Stimulated activated CD4-positive, alpha-beta T cell treated with anti-CD3 and anti-CD28 coated beads, TNF-alpha, amount 100 ng/mL, for 48 hours (primary cell): ENCODE measurements around the gene COX7A2L.
"Not testable (repeated sequence)": the region's sequence is repeated elsewhere in the genome, so short reads cannot be mapped to it uniquely, and the experiment has no call there.

Source experiments
- DNase-seq, 3 donors: peaks; one replicate each; pipeline ENCODE4 v3.0.0-alpha.2; 2020; ENCODE audit warnings: low read depth in 3 of 3

Gene COX7A2L, protein sequence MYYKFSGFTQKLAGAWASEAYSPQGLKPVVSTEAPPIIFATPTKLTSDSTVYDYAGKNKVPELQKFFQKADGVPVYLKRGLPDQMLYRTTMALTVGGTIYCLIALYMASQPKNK

DNA sequence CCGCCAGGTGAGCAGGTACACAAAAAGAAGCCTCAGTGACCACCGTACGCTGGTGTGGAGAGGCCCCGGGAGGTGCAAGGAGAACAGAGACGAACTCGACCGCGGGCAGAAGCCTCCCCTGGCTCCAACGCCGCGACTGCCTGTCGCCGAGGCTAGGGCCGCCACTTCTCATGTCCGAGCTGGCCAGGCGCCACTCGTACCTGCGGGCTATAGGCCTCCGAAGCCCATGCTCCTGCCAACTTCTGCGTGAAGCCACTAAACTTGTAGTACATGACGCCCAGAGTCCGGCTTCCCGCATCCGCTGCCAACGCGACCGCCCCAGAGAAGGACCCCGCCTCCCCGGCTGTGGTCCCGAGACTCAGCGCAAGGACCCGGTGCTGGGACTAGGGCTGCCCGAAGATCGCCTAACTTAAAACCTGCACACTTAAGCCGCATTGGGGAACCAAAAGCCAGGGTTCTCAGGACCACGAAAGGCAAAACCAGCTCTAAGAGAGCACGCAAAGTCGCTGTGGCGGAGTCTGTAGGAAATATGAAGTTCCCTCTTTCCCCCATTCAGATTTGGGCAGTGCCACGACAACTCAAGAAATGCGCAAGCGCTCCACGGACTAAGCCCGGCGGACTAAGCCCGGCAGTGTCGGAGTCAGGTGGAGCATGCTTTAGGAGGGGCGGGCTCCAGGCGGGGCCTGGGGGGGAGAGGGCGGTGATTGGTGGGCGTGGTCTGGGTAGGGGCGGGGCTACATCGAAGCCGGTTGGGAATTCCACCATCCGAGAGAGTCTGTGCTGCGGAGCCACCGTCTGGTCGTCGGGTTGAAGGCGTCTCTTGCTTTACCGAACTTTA lies at the start of gene COX7A2L:
TSS of gene COX7A2L (minus strand) at position 328 of the 838 bp plus-strand sequence. CDS start at position 272, 56 bp downstream.
- peak; percentile 92 to 95 (median 93) for DNase-seq

DNA sequence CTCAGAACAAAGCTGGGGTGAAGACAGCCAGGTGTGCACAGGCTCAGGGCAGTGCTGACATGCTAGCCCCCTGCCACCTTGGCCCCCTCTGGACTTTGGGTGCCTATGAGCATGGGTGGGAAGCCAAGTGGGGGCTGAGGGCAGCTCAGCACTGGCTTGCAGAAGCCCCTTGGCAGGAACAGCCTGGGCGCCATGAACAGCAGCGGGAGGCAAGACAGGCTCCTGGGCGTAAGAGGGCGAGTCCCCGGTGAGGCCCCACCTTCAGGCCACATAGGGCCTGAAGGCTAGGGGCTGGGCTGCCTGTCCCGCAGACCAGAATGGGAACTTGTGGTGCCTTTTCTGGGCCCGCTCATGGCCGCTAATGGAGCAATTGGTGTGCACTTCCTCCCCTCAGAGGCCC lies 47.0 kb upstream of the COX7A2L start:
- no peak for DNase-seq

DNA sequence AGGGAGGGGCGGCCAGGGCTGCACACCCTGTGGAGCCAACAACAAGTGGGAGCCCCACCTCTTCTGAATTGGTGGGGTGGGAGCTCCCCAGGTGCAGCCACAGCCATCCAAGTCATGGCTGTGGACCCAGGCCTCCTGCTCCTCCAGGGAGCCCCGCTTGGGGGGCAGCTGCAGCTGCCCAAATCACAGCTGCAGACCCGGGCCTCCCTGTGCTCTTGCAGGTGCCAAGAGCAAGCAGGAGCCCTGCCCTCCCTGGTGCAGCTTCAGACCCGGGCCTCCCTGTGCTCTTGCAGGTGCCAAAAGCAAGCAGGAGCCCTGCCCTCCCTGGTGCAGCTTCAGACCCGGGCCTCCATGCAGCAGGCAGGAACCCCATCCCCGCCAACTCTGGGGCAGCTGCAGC lies 46.5 kb upstream of the COX7A2L start:
- DNase-seq, result no peak

DNA sequence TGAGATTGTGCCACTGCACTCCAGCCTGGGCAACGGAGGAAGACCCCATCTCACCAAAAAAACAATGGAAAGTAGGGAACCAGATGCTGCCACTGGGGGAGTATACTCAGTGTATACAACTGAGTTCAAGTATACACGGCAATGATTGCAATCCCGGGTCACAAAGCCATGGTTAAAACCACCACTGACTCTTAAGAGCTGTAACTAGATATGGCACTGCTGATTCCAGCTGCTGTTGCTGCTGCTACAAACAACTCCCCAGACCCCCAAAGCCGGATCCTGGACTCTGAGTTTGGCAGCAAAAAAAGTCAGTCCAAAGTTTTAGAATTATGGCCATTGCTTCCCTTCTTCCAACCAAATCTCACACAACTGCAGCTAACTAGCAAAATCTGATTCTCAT lies 43.7 kb upstream of the COX7A2L start:
- DNase-seq, result no peak

DNA sequence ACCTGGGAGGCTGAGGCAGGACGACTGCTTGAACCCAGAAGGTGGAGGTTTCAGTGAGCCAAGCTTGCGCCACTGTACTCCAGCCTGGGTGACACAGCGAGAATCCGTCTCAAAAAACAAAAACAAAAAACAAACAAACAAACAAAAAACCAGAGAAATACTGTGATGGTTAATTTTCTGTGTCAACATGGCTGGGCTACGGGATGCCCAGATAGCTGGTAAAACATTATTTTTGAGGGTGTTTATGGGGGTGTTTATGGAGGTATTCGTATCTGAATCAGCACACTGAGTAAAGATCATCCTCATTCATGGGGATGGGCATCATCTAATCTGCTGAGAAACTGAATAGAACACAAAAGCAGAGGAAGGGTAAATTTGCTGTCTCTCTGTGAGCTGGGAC lies 40.8 kb upstream of the COX7A2L start:
- DNase-seq, result no peak

DNA sequence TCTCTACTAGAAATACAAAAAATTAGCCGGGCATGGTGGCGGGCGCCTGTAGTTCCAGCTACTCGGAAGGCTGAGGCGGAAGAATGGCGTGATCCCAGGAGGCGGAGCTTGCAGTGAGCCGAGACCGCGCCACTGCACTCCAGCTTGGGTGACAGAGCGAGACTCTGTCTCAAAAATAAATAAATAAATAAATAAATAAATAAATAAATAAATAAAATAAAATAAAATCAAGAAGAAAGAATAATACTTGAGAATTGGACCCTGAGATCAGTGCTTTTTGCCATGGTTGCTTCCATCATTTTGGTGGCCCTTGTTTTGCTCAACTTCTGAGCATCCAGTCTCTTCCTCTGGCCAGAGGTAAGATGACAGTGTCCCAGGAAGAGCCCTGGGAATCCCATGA lies 37.0 kb upstream of the COX7A2L start:
- not testable (repeated sequence) for DNase-seq

DNA sequence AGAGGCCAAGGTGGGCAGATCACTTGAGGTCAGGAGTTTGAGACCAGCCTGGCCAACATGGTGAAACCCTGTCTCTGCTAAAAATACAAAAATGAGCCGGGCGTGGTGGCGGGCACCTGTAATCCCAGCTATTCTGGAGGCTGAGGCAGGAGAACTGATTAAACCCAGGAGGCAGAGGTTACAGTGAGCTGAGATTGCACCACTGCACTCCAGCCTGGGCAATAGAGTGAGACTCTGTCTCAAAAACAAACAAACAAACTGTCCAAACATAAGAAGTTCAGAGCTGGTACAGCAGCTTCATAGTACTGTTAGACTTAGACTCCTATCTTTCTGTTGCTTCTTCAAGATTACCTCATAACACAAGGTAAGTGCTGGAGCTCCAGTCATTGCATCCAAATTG lies 32.3 kb upstream of the COX7A2L start:
- not testable (repeated sequence) for DNase-seq

DNA sequence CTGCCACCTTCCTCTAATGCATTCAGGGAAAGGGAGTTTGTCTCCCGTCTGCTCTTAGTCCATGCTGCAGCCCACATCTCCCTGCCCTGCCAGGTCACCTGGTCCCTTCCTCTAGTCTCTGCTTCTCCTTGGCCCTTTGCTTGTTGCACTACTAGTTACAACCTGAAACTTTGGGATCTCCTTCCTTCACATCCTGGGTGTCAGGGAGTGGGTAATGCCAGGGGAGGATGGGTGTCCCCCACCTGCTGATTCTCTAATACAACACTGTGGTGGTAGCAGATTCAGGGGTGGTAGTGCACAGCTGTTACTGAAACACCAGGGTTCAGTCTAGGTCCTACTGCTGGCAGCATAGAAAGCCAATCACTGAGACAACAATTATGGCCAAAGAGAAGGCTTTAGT lies 31.2 kb upstream of the COX7A2L start:
- DNase-seq, result no peak

DNA sequence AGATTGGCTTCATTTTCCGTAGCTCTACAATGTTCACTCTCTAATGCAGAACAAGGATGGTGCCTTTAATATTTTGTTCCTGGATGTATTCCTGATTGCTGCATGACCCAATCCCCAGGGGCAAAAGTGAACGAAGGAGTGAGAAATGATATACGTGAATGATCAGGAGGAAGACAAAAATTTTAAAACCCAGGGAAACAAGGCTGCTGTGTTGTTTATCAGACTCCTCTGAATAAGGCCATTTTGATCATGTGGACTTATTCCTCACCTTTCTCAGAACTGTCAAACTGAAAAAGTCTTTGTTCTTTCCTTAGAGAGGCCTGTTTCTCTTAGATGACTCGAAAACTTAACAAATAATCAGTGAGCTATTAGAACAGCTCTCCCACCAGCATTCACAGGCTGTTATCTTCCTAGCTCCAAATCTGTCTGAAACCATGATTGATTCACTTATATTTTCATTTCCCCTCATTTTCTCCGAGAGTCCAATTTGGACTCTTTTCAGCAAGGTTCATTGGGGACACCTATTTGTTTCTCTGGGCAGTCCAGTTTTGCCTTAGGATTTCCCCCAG lies 29.5 kb upstream of the COX7A2L start:
- no peak for DNase-seq

DNA sequence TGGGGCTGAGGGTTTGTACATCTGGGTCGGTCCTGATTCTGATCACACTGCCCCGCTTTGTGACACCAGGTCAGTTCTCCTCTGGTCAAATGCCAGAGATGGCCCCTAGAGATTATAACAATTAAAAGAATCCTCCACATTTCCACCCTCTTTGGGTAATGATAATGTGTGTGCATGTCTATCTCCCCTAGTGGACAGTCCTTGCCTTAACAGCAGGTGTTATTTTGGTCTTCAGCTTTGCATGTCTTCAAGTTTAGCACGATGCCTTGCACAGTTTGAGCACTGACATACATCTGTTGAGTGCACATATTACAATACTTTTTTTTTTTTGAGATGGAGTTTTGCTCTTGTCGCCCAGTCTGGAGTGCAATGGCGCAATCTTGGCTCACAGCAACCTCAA lies 25.7 kb upstream of the COX7A2L start:
- no peak for DNase-seq

DNA sequence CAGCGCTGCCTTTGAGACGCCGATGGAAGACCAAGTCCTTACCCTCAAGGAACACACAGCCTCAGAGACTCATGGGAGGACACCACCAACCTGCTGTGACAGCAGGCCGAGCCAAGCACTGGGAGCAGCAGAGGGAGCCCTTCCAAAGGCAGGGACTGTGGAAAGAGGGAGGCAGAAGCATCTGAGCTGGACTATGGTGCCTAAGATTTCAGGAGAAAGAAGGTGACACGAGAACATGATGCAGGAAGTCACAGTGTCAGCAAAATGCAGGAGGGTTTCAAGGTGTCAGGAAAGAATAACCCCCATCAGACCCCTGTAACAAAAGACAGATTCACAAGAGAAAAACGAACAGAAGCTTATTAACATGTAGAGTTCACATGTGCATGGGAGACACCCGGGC lies 24.2 kb upstream of the COX7A2L start:
- no peak for DNase-seq

DNA sequence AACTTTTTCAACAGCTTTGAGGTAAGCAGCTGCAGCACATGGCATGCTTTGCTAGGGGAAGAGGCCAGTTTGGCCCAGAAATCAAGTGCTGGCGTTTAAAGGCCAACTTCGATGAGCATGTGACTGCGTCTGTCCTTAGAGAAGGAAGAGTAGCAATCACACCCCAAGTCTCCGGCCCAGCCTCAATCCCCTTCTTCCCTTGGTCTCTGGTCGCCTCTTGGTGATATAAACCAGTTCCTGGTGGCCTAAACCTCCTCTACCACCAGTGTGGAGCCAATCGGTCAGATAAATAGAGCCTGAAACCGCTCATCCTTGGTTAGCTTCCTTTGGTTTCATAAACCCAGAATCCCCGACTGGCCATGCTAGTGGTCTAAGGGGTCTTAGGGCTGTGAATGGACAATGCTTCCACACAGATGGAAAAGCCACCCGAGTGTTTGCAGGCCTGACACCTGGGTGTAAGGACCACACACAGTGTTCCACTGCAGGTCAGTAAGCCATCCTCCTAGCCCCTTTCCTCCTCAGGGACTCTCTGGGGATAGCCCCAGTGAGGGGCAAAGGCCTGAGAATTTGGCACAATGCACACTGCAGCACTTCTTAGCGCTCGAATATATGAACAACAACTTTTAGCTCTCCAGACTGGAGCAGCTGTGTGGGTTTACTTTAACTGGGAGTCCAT lies 23.0 kb upstream of the COX7A2L start:
- DNase-seq, result no peak

DNA sequence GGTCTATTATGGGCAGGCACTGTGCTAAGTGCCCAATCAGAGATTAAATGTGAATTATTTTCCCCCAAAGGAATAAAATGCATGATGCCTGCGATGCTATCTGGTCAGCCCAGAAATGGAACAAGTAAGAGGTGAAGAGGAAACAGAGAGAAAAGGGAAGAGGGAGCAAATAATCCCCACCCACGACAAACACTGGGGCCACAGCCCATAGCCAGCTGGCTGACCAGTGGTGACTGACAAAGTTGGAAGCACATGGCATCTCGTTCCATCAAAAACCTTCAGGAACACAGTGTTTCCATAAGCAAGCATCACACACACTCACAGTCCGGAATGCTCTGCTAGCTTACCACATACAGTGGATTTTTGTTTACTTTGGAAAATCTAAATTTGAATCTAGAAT lies 21.1 kb upstream of the COX7A2L start:
- DNase-seq, result no peak

DNA sequence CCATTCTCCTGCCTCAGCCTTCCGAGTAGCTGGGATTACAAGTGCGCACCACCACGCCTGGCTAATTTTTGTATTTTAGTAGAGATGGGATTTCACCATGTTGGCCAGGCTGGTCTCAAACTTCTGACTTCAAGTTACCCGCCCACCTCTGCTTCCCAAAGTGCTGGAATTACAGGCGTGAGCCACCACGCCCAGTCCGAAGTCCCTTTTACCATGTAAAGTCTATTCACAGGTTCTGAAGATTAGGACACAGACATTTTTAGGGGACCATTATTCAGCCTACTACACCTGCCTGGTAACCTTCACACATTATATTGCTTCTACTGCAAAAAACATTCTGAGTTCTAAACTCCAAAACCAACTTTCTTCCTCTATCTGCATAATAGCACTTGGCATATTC lies 19.0 kb upstream of the COX7A2L start:
- not testable (repeated sequence) for DNase-seq

DNA sequence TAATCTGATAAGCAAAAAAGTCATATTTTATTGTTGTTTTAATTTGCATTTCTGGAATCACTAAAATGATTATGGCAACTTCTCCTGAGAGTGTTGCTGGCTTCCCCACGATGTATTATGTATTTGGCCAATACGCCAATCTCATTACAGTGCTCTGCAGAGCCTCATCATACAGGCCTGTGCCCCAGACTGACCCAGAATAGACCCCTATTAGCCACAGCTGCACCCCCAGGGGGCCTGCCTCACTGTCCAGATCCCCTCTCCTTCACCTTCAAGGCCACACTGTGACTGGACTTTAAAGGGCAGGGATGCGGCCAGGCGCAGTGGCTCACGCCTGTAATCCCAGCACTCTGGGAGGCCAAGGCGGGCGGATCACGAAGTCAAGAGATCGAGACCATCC lies 17.4 kb upstream of the COX7A2L start:
- DNase-seq, result no peak

DNA sequence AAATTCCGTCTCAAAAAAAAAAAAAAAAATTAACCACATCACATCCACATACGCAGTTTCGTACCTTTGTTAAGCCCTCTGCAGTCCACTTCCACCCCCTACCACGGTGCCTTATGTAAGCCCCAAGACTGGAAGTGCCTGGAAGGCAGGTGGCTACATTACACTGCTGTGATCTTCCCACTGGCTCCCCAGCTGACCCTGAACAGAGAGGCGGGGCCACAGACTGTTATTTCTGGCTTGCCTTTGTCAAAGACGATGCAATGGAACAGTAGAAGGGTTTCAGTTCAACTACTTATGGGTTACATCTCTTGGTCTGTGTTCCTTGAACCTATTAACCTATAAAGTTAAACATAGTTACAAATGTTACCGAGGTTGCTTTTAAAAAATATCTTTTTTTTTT lies 15.7 kb upstream of the COX7A2L start:
- DNase-seq, result no peak

DNA sequence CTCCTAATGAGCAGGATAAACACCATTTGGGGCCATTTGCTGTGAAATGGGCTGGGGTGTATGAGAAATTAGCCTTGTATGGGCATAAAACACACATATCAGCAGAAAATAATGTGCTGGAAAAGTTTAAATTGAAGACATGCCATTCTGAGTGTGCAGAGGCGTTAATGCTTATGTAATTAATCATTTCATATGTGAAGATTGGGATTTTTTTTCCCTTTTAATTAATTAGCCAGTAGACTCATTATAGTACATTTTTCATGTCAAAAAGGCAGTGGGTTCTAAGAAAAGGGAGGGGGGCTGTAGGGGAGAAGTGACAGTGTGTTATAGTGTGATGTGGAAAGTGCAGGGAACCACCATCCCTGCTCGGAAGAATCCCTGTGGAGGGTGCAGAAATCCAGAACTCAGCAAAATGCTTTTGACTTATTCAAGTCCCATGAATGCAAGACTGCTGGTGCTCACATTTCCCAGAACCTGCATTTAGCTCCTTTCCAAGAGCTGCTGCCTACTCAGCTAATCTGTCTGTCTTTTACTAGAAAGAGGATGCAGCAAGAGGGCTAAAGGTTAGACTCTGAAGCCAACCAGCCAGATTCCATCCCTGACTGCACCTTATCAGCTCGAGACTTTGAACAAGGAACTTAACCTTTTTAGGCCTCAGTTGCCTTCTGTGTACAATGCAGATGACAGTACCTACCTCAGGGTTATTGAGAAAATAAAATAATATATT lies 11.6 kb upstream of the COX7A2L start:
- DNase-seq, result no peak

DNA sequence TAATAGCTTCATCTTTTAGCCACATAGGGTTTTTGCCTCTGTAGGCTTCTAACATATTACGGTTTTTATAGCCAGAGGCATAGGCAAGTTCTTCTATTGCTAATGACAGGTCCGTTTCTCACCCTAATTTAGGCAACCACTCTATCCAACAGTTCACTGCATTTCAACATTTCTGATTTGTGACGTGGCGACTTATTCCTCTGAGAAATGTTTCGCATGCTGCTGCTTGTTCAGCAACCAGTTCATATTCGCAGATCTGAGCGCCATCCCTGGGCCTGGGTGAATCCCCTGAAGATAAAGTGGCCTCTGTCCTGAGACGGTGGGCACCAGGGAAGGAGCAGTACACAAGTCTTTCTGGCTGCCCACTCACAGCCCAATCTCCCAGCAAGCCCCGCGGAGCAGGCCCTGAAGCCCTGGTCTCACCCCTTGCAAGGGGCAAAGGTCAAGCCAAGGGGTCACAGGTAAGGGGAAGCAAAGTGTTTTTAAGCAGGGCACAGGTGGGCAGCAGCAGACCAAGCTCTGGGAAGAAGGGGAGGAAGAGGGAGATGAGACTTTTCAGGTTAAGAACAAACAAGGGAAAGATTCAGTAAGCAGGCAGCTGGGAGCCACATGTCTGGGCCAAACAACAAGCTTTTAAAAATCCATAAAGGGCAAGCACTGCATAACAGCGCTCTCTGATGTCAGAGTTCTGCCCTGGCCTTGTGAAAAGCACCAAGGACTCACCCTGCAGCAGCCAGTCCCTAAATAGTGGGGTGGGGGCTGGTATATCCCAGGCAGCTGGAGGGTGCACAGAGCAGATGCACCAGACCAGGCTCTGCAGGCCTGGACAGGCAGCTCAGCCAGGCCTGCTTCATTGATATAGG lies 10.8 kb upstream of the COX7A2L start:
- DNase-seq, result no peak

DNA sequence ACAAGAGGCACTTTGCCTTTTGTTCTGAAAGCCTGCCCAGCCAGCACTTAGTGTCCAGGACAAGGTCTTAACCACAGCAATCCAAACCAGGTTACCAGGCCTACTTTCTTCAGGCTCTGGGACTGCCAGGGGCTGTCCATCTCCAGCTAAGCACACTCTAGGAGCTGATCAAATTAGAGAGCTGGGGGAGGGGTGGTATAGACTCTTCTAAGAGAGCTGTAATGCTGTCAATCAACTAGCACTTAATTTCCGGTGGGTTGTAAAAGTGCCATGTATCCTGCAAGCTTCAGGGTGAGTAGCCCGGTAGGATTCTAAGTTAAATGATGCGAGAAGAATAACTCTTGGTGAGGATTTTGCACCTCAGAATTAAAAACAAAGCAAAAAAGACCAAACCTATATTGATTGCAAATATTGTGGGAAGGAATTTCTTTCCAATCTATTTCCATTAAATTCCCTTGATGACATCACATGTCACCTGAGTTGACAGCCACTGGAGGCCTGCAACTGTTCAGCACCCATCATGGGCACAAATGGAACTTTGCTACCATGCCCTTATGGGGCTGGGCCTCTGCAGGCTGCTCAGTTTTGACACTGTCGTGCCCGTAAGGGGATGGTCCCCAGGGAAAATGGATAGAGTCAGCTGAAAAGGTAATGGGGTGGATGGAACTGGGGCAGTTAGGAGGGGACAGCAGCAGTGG lies 8.7 kb upstream of the COX7A2L start:
- DNase-seq, result no peak

DNA sequence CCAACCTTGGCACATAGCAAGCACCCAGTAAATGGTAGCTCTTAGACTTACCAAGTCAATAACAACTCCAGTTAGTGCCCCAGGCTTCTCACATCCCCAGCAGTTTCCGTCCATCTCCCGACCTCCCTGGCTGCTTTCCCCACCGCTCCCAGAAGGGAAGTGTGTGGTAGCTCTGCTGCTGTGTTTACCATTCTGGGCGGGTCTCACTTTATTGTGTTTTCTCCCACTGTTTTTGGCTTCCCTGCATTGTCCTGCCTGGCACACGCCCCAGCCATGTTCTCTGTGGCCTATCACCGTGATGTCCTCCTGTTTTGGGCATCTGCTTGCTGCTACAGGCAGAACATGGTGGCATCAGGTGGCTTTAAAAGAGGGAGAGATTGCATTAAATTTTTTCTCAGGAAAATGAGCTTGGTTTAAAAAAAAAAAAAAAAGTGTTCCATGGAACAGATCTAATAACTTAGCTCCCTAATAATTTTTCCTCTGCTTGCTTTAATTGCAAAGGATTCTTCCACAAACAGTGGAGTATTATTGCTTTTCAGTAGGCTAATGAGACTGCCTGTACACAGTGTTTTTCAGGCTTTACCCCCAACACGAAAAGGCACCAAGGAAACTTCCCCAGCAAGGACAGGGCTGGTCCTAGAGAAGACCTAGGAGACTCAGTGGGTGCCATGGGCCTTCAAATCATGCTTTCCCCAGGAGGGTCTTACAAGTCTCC lies 8.0 kb upstream of the COX7A2L start:
- DNase-seq, result no peak
